H9 (cell line): Measurements from ENCODE around the gene C2orf49. TPM values are rescaled to one million over a fixed set of nuclear protein-coding genes. Genes with fewer than 3 reads are reported as not detected.

Experiments
- DNase-seq: peaks from one replicate; pipeline ENCODE4 v3.0.0-alpha.2; 2017
- H2AFZ ChIP-seq: one replicate; pipeline ENCODE4 v1.6.1; 2013; ENCODE audit warnings: mild to moderate bottlenecking, low read length, control low read depth, moderate library complexity
- H2AK5ac ChIP-seq: 2 replicates; pipeline ENCODE4 v1.6.1; 2013; ENCODE audit warnings: low read length, control low read depth, mixed read lengths; ENCODE audit not compliant: insufficient read length
- H2BK120ac ChIP-seq: one replicate; pipeline ENCODE4 v1.6.1; 2013; ENCODE audit warnings: low read depth, mild to moderate bottlenecking, low read length, control low read depth, inconsistent platforms; ENCODE audit not compliant: poor library complexity, severe bottlenecking
- H2BK12ac ChIP-seq: 2 replicates; pipeline ENCODE4 v1.6.1; 2013; ENCODE audit warnings: low read length, control low read depth, mixed read lengths, low read depth; ENCODE audit not compliant: insufficient read length
- H2BK15ac ChIP-seq: 2 replicates; pipeline ENCODE4 v1.6.1; 2013; ENCODE audit warnings: low read depth, low read length, control low read depth
- H2BK20ac ChIP-seq: one replicate; pipeline ENCODE4 v1.6.1; 2013; ENCODE audit warnings: low read depth, mild to moderate bottlenecking, low read length, control low read depth, inconsistent platforms; ENCODE audit not compliant: poor library complexity, severe bottlenecking
- H2BK5ac ChIP-seq: 2 replicates; pipeline ENCODE4 v1.6.1; 2013; ENCODE audit warnings: low read length, control low read depth, mixed read lengths; ENCODE audit not compliant: insufficient read length
- H3K14ac ChIP-seq: 2 replicates; pipeline ENCODE4 v1.6.1; 2013; ENCODE audit warnings: low read length, control low read depth; ENCODE audit not compliant: insufficient read depth
- H3K18ac ChIP-seq: 2 replicates; pipeline ENCODE4 v1.6.1; 2013; ENCODE audit warnings: low read depth, mild to moderate bottlenecking, mixed read lengths, low read length, control low read depth; ENCODE audit not compliant: insufficient read length
- H3K23ac ChIP-seq: 2 replicates; pipeline ENCODE4 v1.6.1; 2013; ENCODE audit warnings: low read length, control low read depth, mixed read lengths, low read depth; ENCODE audit not compliant: insufficient read length
- H3K23me2 ChIP-seq: 2 replicates; pipeline ENCODE4 v1.6.1; 2013; ENCODE audit warnings: low read depth, mild to moderate bottlenecking, mixed read lengths, low read length, control low read depth; ENCODE audit not compliant: insufficient read length, poor library complexity, severe bottlenecking
- H3K27ac ChIP-seq: 2 replicates; pipeline ENCODE4 v1.5.1; 2013; ENCODE audit warnings: low read length, control low read depth, mixed read lengths, low read depth; ENCODE audit not compliant: insufficient read length
- H3K27me3 ChIP-seq: 2 replicates; pipeline ENCODE4 v1.6.1; 2013; ENCODE audit warnings: low read length, control low read depth, inconsistent platforms; ENCODE audit not compliant: insufficient read depth
- H3K4ac ChIP-seq: 2 replicates; pipeline ENCODE4 v1.6.1; 2013; ENCODE audit warnings: low read depth, mild to moderate bottlenecking, control low read depth, inconsistent platforms, low read length, moderate library complexity
- H3K4me1 ChIP-seq: 2 replicates; pipeline ENCODE4 v1.6.1; 2013; ENCODE audit warnings: low read length, control low read depth, inconsistent platforms; ENCODE audit not compliant: insufficient read depth
- H3K4me2 ChIP-seq: 2 replicates; pipeline ENCODE4 v1.6.1; 2013; ENCODE audit warnings: low read length, control low read depth, mixed read lengths; ENCODE audit not compliant: insufficient read length, insufficient read depth
- H3K56ac ChIP-seq: 2 replicates; pipeline ENCODE4 v1.6.1; 2013; ENCODE audit warnings: low read depth, mild to moderate bottlenecking, mixed read lengths, low read length, control low read depth; ENCODE audit not compliant: insufficient read length
- H3K79me1 ChIP-seq: 2 replicates; pipeline ENCODE4 v1.6.1; 2013; ENCODE audit warnings: low read depth, mild to moderate bottlenecking, moderate library complexity, low read length, control low read depth, inconsistent platforms; ENCODE audit not compliant: insufficient read depth, poor library complexity, severe bottlenecking
- H3K79me2 ChIP-seq: 2 replicates; pipeline ENCODE4 v1.6.1; 2013; ENCODE audit warnings: low read length, control low read depth, inconsistent platforms; ENCODE audit not compliant: insufficient read depth
- H3K9ac ChIP-seq: 2 replicates; pipeline ENCODE4 v1.6.1; 2013; ENCODE audit warnings: low read length, control low read depth, mixed read lengths; ENCODE audit not compliant: insufficient read length; ENCODE audit errors: extremely low read depth
- H3K9me3 ChIP-seq: one replicate; pipeline ENCODE4 v1.6.1; 2013; ENCODE audit warnings: low read depth, low read length, inconsistent platforms; ENCODE audit not compliant: control insufficient read depth
- H3T11ph ChIP-seq: one replicate; pipeline ENCODE4 v1.6.1; 2013; ENCODE audit warnings: mild to moderate bottlenecking, low read length, control low read depth, inconsistent platforms
- H4K20me1 ChIP-seq: one replicate; pipeline ENCODE4 v1.6.1; 2013; ENCODE audit not compliant: control insufficient read depth, insufficient read length, insufficient read depth
- H4K5ac ChIP-seq: 2 replicates; pipeline ENCODE4 v1.6.1; 2013; ENCODE audit warnings: low read depth, mild to moderate bottlenecking, mixed read lengths, low read length, control low read depth; ENCODE audit not compliant: insufficient read length
- H4K8ac ChIP-seq: replicated peaks from 2 replicates; pipeline ENCODE4 v1.6.1; 2013; ENCODE audit warnings: low read length, control low read depth, mixed read lengths, low read depth; ENCODE audit not compliant: insufficient read length
- H4K91ac ChIP-seq: 2 replicates; pipeline ENCODE4 v1.6.1; 2013; ENCODE audit warnings: low read depth, mild to moderate bottlenecking, moderate library complexity, mixed read lengths, low read length, control low read depth; ENCODE audit not compliant: insufficient read length
- H3K27ac Mint-ChIP-seq, 3 experiments: 2 replicates in 2 of 3; 3 replicates in 1 of 3; pipeline ENCODE4 v1.8.0; 2020 to 2021; ENCODE audit warnings: mixed read lengths in 3 of 3, mild to moderate bottlenecking in 1 of 3, moderate library complexity in 1 of 3
- H3K27me3 Mint-ChIP-seq: 2 replicates; pipeline ENCODE4 v1.8.0; 2021; ENCODE audit warnings: low read depth, mild to moderate bottlenecking, moderate library complexity, mixed read lengths
- H3K36me3 Mint-ChIP-seq, 3 experiments: 2 replicates in 2 of 3; 3 replicates in 1 of 3; pipeline ENCODE4 v1.8.0; 2020 to 2021; ENCODE audit warnings: low read depth in 3 of 3, mixed read lengths in 3 of 3; ENCODE audit not compliant: insufficient read depth in 1 of 3
- H3K4me1 Mint-ChIP-seq, 2 experiments: 2 replicates each; pipeline ENCODE4 v1.8.0; 2020; ENCODE audit warnings: mixed read lengths in 2 of 2
- H3K4me3 Mint-ChIP-seq, 2 experiments: 2 replicates in 1 of 2; 3 replicates in 1 of 2; pipeline ENCODE4 v1.8.0; 2020 to 2021; ENCODE audit warnings: mild to moderate bottlenecking in 2 of 2, mixed read lengths in 2 of 2, moderate library complexity in 1 of 2
- H3K9me3 Mint-ChIP-seq, 2 experiments: 2 replicates in 1 of 2; 3 replicates in 1 of 2; pipeline ENCODE4 v1.8.0; 2020; ENCODE audit warnings: mild to moderate bottlenecking in 2 of 2, mixed read lengths in 2 of 2, moderate library complexity in 1 of 2
- CTCF ChIP-seq: fragments of 200-600 bp; sonication (generic); conservative IDR thresholded peaks from 3 replicates; pipeline ENCODE4 v1.8.0; 2021; ENCODE audit warnings: antibody characterized with exemption, mild to moderate bottlenecking
- WGBS: extraction: QIAGEN DNeasy Blood & Tissue Kit; methylation state at CpG from one replicate; pipeline ENCODE4 v1.1.7; 2013; ENCODE audit warnings: missing lambda C conversion rate, low lambda C conversion rate, mixed read lengths; ENCODE audit not compliant: insufficient read length; ENCODE audit errors: extremely low coverage; 5-methylcytosine and 5-hydroxymethylcytosine counted together
- total RNA-seq: library from RNA; stranded (reverse); gene quantifications from 2 replicates; pipeline ENCODE4 v1.2.1, GENCODE V29; 2021

The C2orf49 gene
- total RNA-seq, 1 experiment from 2014 or later, result 18.8 TPM

GRCh38 chr2:105321875-105322646 lies 15.3 kb upstream of the C2orf49 start:
- Histone ChIP-seq H2AFZ (no peak overlapping the region), H3K4ac (no peak overlapping the region), H3K4me2 (no peak overlapping the region), H3K18ac (no peak overlapping the region), H2BK120ac (no peak overlapping the region), H2BK20ac (no peak overlapping the region), H3K79me2 (peaks cover 5% of the 10 kb centered on the region; the same call in 1 of the 2 replicates), H3T11ph (no peak overlapping the region), H4K5ac (no peak overlapping the region), H4K20me1 (no peaks in the 10 kb centered on the region), H3K79me1 (no peaks in the 10 kb centered on the region), H4K91ac (no peak overlapping the region), H2BK12ac (no peak overlapping the region), H3K23ac (no peak overlapping the region), H3K4me1 (peaks cover 10% of the 10 kb centered on the region; the same call in 1 of the 2 replicates), H3K56ac (no peak overlapping the region), H4K8ac (no peak overlapping the region), H2BK15ac (no peak overlapping the region), H3K27me3 (no peaks in the 10 kb centered on the region), H3K9me3 (no peaks in the 10 kb centered on the region), H3K23me2 (no peaks in the 10 kb centered on the region), H2BK5ac (no peak overlapping the region), H3K9ac (no peak overlapping the region), H3K14ac (no peak overlapping the region), H2AK5ac (no peak overlapping the region), H3K27ac (no peak overlapping the region)
- no peaks in the 10 kb centered on the region for H3K9me3 Mint-ChIP-seq
- H3K27ac Mint-ChIP-seq, result no peak overlapping the region
- H3K27me3 Mint-ChIP-seq, result no peaks in the 10 kb centered on the region
- no peak for TF ChIP-seq CTCF
- H3K4me3 Mint-ChIP-seq, result no peak overlapping the region
- no peaks in the 10 kb centered on the region; a peak in 1 of 7 replicates for H3K36me3 Mint-ChIP-seq
- no peak for DNase-seq
- WGBS, result no CpG with 5 or more reads among the region's 3 CpGs
- peaks cover 14 to 16% of the 10 kb centered on the region in 2 experiments for H3K4me1 Mint-ChIP-seq
